ENCODE data around the gene CEP97. TPM values are rescaled to one million over a fixed set of nuclear protein-coding genes. Genes with fewer than 3 reads are reported as not detected.

The CEP97 gene
- total and polyA plus RNA-seq, 9 of the 15 experiments (the other 6 are each of a cell fraction or from before 2014, with no cell fraction given), result 2.0 to 10.1 (median 4.3) TPM

DNA sequence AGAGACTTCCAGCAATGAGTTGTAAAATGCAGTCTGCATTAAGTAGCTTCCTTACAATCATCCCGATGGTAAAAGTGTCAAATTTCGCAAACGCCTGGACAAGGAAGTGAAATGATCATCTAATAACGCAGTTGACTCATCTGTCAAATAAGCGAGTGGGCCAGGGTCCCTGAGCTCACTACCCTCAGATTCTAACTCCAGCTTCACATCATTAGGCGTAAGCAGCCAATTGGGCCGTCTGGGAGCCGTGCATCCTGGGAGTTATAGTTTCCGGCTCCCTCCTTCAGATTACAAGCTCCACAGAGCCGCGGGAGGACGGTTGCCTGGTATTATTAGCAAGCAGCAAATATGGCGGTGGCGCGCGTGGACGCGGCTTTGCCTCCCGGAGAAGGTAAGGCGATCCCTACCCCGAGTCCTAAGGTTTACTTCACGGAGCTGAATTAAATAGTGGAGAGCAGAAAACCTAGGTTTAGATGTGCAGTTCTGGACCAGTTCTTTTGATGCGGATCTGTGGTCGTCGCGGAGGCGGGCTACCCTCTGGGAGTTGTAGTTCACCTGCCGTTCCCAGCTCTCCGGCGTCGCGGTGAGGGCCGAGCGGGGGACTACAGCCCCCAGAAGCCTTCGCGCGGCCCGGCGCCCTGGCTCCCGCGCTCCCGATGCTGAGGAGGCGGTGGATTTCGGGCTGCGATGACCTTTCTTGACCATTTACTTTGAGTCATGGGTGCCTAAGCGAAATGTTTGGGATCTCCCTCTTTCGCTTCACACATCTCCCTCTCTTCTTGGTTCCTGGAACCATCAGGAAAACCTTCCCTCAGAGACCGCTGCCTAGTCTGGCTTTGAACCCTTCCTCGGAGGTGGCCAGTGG lies at the start of gene CEP97 (continued):
- no peak for TF ChIP-seq TOE1 (IDR thresholded peaks at IDR 0.05; ENCODE audit: borderline replicate concordance)
- TF ChIP-seq TOE1 (CRISPR knock-in tag; IDR thresholded peaks at IDR 0.05; ENCODE audit: borderline replicate concordance, low read depth), result no peak
- TF ChIP-seq, protein P1, sequence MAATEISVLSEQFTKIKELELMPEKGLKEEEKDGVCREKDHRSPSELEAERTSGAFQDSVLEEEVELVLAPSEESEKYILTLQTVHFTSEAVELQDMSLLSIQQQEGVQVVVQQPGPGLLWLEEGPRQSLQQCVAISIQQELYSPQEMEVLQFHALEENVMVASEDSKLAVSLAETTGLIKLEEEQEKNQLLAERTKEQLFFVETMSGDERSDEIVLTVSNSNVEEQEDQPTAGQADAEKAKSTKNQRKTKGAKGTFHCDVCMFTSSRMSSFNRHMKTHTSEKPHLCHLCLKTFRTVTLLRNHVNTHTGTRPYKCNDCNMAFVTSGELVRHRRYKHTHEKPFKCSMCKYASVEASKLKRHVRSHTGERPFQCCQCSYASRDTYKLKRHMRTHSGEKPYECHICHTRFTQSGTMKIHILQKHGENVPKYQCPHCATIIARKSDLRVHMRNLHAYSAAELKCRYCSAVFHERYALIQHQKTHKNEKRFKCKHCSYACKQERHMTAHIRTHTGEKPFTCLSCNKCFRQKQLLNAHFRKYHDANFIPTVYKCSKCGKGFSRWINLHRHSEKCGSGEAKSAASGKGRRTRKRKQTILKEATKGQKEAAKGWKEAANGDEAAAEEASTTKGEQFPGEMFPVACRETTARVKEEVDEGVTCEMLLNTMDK (IDR thresholded peaks at IDR 0.05; ENCODE audit: borderline replicate concordance, insufficient read depth, low read depth, low read length, poor library complexity, severe bottlenecking), result no peak
- TF ChIP-seq POU5F1 (IDR thresholded peaks at IDR 0.05; ENCODE audit: borderline replicate concordance, low read depth, low read length, partially characterized antibody), result peak; percentile 55
- peak; percentile 61; the same call in 1 of the 2 replicates for TF ChIP-seq MTA1 (IDR thresholded peaks at IDR 0.05; ENCODE audit: borderline replicate concordance)
- peak; percentile 57; the same call in 1 of the 2 replicates for TF ChIP-seq L3MBTL2 (IDR thresholded peaks at IDR 0.05)
- TF ChIP-seq, protein P2, sequence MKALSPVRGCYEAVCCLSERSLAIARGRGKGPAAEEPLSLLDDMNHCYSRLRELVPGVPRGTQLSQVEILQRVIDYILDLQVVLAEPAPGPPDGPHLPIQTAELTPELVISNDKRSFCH (CRISPR knock-in tag; IDR thresholded peaks at IDR 0.05), result no peak
- TF ChIP-seq, protein P2 (tag; IDR thresholded peaks at IDR 0.05), result peak; percentile 53; the same call in 1 of the 2 replicates
- no peak for TF ChIP-seq MEF2D (tag; conservative IDR thresholded peaks at IDR 0.05; ENCODE audit: low read depth)
- TF ChIP-seq, protein P3, sequence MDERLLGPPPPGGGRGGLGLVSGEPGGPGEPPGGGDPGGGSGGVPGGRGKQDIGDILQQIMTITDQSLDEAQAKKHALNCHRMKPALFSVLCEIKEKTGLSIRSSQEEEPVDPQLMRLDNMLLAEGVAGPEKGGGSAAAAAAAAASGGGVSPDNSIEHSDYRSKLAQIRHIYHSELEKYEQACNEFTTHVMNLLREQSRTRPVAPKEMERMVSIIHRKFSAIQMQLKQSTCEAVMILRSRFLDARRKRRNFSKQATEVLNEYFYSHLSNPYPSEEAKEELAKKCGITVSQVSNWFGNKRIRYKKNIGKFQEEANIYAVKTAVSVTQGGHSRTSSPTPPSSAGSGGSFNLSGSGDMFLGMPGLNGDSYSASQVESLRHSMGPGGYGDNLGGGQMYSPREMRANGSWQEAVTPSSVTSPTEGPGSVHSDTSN (CRISPR knock-in tag; IDR thresholded peaks at IDR 0.05; ENCODE audit: low read depth), result no peak
- TF ChIP-seq, protein P3 (tag; conservative IDR thresholded peaks at IDR 0.05; ENCODE audit: low read depth), result no peak
- TF ChIP-seq WHSC1 (IDR thresholded peaks at IDR 0.05; ENCODE audit: low read length), result no peak
- no peak for TF ChIP-seq HDAC8 (tag; IDR thresholded peaks at IDR 0.05)
- no peak for TF ChIP-seq TCF7 (IDR thresholded peaks at IDR 0.05; ENCODE audit: borderline replicate concordance)
- no peak for TF ChIP-seq GATA2 (CRISPR knock-in tag; IDR thresholded peaks at IDR 0.05)
- TF ChIP-seq ZNF133 (CRISPR knock-in tag; IDR thresholded peaks at IDR 0.05), result no peak
- peak; percentile 43 for TF ChIP-seq MEIS2 (IDR thresholded peaks at IDR 0.05; ENCODE audit: partially characterized antibody)
- TF ChIP-seq PTRF (tag; IDR thresholded peaks at IDR 0.05), result no peak
- TF ChIP-seq ZNF143 (CRISPR knock-in tag; IDR thresholded peaks at IDR 0.05), result peak; percentile 95
- 0 out of 4 replicates have a peak, but pooled peaks of 1 of the 2 experiments have one; percentile 18 for TF ChIP-seq TEAD1 (CRISPR knock-in tag; IDR thresholded peaks at IDR 0.05)
- TF ChIP-seq PHF8 (IDR thresholded peaks at IDR 0.05; ENCODE audit: borderline replicate concordance, low read length), result peak; percentile 56; the same call in 1 of the 2 replicates
- TF ChIP-seq HCFC1 (IDR thresholded peaks at IDR 0.05; ENCODE audit: low read depth, low read length), result peak; percentile 85
- no peak for TF ChIP-seq HDAC2 (IDR thresholded peaks at IDR 0.05)
- TF ChIP-seq ATF1 (CRISPR knock-in tag; IDR thresholded peaks at IDR 0.05), result no peak
- TF ChIP-seq ATF1 (tag; IDR thresholded peaks at IDR 0.05), result peak; percentile 82

Data from K562 (cell line).